Hepatocyte (in vitro differentiated cells): ENCODE measurements around the gene HOPX. TPM values are rescaled to one million over a fixed set of nuclear protein-coding genes. Genes with fewer than 3 reads are reported as not detected.

Experiments
- DNase-seq: peaks from one replicate; pipeline ENCODE4 v3.0.0-alpha.2; 2016; ENCODE audit warnings: low spot score
- H2AFZ ChIP-seq: fragments of 200-600 bp; sonication (generic); 2 replicates; pipeline ENCODE4 v1.6.0; 2016; ENCODE audit warnings: antibody characterized with exemption, mild to moderate bottlenecking
- H3K27ac ChIP-seq: fragments of 200-600 bp; sonication (generic); 2 replicates; pipeline ENCODE4 v1.5.1; 2016; ENCODE audit warnings: mild to moderate bottlenecking
- H3K27me3 ChIP-seq: fragments of 200-600 bp; sonication (generic); 2 replicates; pipeline ENCODE4 v1.6.1; 2016
- H3K36me3 ChIP-seq: fragments of 200-600 bp; sonication (generic); replicated peaks from 2 replicates; pipeline ENCODE4 v1.5.1; 2016; ENCODE audit warnings: low read depth; ENCODE audit not compliant: insufficient read depth
- H3K4me1 ChIP-seq: fragments of 200-600 bp; sonication (generic); 2 replicates; pipeline ENCODE4 v1.5.1; 2016; ENCODE audit warnings: mild to moderate bottlenecking, moderate library complexity; ENCODE audit not compliant: insufficient read depth
- H3K4me2 ChIP-seq: fragments of 200-600 bp; sonication (generic); 2 replicates; pipeline ENCODE4 v1.6.0; 2016
- H3K4me3 ChIP-seq: fragments of 200-600 bp; sonication (generic); 2 replicates; pipeline ENCODE4 v1.5.1; 2016; ENCODE audit warnings: mild to moderate bottlenecking
- H3K79me2 ChIP-seq: fragments of 200-600 bp; sonication (generic); 2 replicates; pipeline ENCODE4 v1.6.0; 2017; ENCODE audit warnings: mild to moderate bottlenecking
- H3K9me2 ChIP-seq: fragments of 200-600 bp; sonication (generic); replicated peaks from 2 replicates; pipeline ENCODE4 v1.6.0; 2017; ENCODE audit warnings: mild to moderate bottlenecking; ENCODE audit not compliant: insufficient read depth
- H3K9me3 ChIP-seq: fragments of 200-600 bp; sonication (generic); 2 replicates; pipeline ENCODE4 v1.5.1; 2016; ENCODE audit warnings: low read depth, mild to moderate bottlenecking
- H4K20me1 ChIP-seq: fragments of 200-600 bp; sonication (generic); 2 replicates; pipeline ENCODE4 v1.6.0; 2016; ENCODE audit warnings: mild to moderate bottlenecking; ENCODE audit not compliant: insufficient read depth, poor library complexity, severe bottlenecking
- CTCF ChIP-seq: fragments of 200-600 bp; sonication (generic); IDR thresholded peaks from 2 replicates; pipeline ENCODE4 v1.5.1; 2016; ENCODE audit warnings: antibody characterized with exemption, mild to moderate bottlenecking; ENCODE audit not compliant: poor library complexity
- EZH2 ChIP-seq: fragments of 200-600 bp; sonication (generic); IDR thresholded peaks from 2 replicates; pipeline ENCODE4 v1.6.1; 2016; ENCODE audit warnings: antibody characterized with exemption, mild to moderate bottlenecking, borderline replicate concordance
- EZH2phosphoT487 ChIP-seq: fragments of 200-600 bp; sonication (generic); IDR thresholded peaks from one replicate; pipeline ENCODE4 v1.6.1; 2018; ENCODE audit warnings: antibody characterized with exemption, mild to moderate bottlenecking, low read depth, moderate library complexity; ENCODE audit not compliant: unreplicated experiment, severe bottlenecking
- WGBS: methylation state at CpG from one replicate; pipeline ENCODE4 v1.1.6; 2016; ENCODE audit warnings: low lambda C conversion rate; ENCODE audit errors: missing lambda C conversion rate; 5-methylcytosine and 5-hydroxymethylcytosine counted together
- polyA plus RNA-seq: library from polyadenylated mRNA; unstranded; fragments of >200 nt; fragmentation: Nextera tagmentation; extraction: Ambion mirVana; gene quantifications from 2 replicates; pipeline ENCODE4 v1.2.1, GENCODE V29; 2016
- total RNA-seq: library from RNA; depleted of rRNA; stranded (reverse); fragments of >200 nt; gene quantifications from 2 replicates; pipeline ENCODE4 v1.2.3, GENCODE V29; 2014

The HOPX gene
- total and polyA plus RNA-seq, 2 experiments from 2014 or later: 11.7 to 17.7 TPM

DNA sequence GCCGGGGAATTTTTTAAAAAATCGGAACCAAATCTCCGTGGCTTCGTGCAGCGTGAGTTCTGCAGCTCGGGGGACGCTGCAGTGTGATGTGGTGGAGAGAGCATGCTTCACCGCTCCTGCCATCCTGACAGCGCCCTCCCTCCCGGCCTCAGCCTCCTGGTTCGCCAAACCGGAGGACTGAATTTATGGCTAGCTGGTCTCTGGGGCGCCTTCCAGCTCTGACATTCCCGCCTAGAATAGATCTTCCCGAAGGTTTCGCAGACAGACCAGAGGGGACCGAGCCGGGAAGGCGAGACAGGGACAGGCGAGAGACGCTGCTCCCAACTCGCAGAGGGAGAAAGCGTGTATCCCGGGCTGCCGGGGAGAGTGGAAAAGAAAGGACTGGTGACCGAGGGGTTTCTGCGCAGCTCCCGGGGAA, 25.9 kb downstream of the HOPX start:
- TF ChIP-seq EZH2: peak; percentile 49
- TF ChIP-seq EZH2phosphoT487: no peak
- H3K9me2 ChIP-seq: no peaks in the 10 kb centered on the region
- peaks cover 53% of the 10 kb centered on the region for H3K27me3 ChIP-seq
- peak overlapping the region; percentile 40 for H3K4me3 ChIP-seq
- DNase-seq: peak; percentile 29
- H3K36me3 ChIP-seq: no peaks in the 10 kb centered on the region
- peak overlapping the region; percentile 80 for H2AFZ ChIP-seq
- H3K79me2 ChIP-seq: no peaks in the 10 kb centered on the region
- no peaks in the 10 kb centered on the region for H3K9me3 ChIP-seq
- H3K27ac ChIP-seq: no peak overlapping the region
- peaks cover 9% of the 10 kb centered on the region for H3K4me1 ChIP-seq
- no peaks in the 10 kb centered on the region for H4K20me1 ChIP-seq
- peak overlapping the region; percentile 98 for H3K4me2 ChIP-seq
- WGBS: 3% methylated on average over 28 of the region's 28 CpGs

GRCh38 chr4:56654238-56654632, 26.9 kb downstream of the HOPX start:
- no peak for DNase-seq
- no peak overlapping the region for H3K4me3 ChIP-seq
- no peak overlapping the region for H2AFZ ChIP-seq
- no peak overlapping the region for H3K4me2 ChIP-seq
- H4K20me1 ChIP-seq: no peaks in the 10 kb centered on the region
- H3K9me2 ChIP-seq: no peaks in the 10 kb centered on the region
- H3K9me3 ChIP-seq: no peaks in the 10 kb centered on the region
- TF ChIP-seq EZH2 (no peak), CTCF (no peak), EZH2phosphoT487 (no peak)
- H3K79me2 ChIP-seq: no peaks in the 10 kb centered on the region
- H3K27ac ChIP-seq: no peak overlapping the region
- 67% methylated on average over 4 of the region's 4 CpGs for WGBS
- peaks cover 9% of the 10 kb centered on the region for H3K4me1 ChIP-seq
- H3K27me3 ChIP-seq: peaks cover 48% of the 10 kb centered on the region
- H3K36me3 ChIP-seq: no peaks in the 10 kb centered on the region

- DNase-seq: no peak
- WGBS: 83% methylated on average over 1 of the region's 1 CpG
- no peak overlapping the region for H3K4me3 ChIP-seq
- H3K36me3 ChIP-seq: no peaks in the 10 kb centered on the region
- no peaks in the 10 kb centered on the region for H3K79me2 ChIP-seq
- peaks cover 43% of the 10 kb centered on the region for H3K27me3 ChIP-seq
- no peaks in the 10 kb centered on the region for H3K9me2 ChIP-seq
- H3K4me1 ChIP-seq: peaks cover 9% of the 10 kb centered on the region
- no peak overlapping the region for H3K4me2 ChIP-seq
- no peak overlapping the region for H2AFZ ChIP-seq
- no peaks in the 10 kb centered on the region for H4K20me1 ChIP-seq
- TF ChIP-seq EZH2: no peak
- TF ChIP-seq EZH2phosphoT487: no peak
- TF ChIP-seq CTCF: no peak
- H3K9me3 ChIP-seq: no peaks in the 10 kb centered on the region
- no peak overlapping the region for H3K27ac ChIP-seq
These were observed 27.4 kb downstream of the HOPX start for GRCh38 chr4:56653461-56654237.

DNA sequence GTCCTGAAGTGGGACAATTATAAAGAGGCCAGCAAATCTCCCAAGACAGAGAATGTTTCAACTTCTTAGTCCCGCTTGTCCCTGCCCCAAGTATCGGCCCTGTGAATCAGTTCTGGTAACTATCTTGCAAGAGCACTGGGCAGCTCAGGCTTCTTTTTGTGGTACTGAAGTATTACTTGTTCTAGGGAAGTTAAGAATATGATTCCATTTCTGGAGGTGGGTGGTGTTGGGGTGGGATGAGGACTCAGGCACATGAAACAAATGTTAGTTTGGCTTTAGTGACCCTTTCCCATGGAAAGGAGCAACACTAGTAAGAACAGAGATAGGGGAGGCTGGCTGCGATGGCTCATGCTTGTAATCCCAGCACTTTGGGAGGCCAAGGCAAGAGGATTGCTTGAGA, 28.9 kb downstream of the HOPX start:
- Histone ChIP-seq H3K9me2 (no peaks in the 10 kb centered on the region), H3K27me3 (peaks cover 32% of the 10 kb centered on the region), H2AFZ (no peak overlapping the region), H3K36me3 (no peaks in the 10 kb centered on the region), H4K20me1 (no peaks in the 10 kb centered on the region), H3K4me3 (no peak overlapping the region), H3K79me2 (no peaks in the 10 kb centered on the region), H3K27ac (no peak overlapping the region), H3K9me3 (no peaks in the 10 kb centered on the region), H3K4me2 (no peak overlapping the region), H3K4me1 (peaks cover 9% of the 10 kb centered on the region)
- 90% methylated on average over 3 of the region's 3 CpGs for WGBS
- no peak for TF ChIP-seq EZH2
- TF ChIP-seq EZH2phosphoT487: no peak
- TF ChIP-seq CTCF: no peak
- DNase-seq: no peak
